BJ (cell line): Measurements from ENCODE around the gene KLHL8. TPM values are rescaled to one million over a fixed set of nuclear protein-coding genes. Genes with fewer than 3 reads are reported as not detected.

Experiments used
- CTCF ChIA-PET: fragments of 350-600 bp; formaldehyde crosslinking; extraction: SDS; loops from one replicate; lab custom pipeline; 2021; ENCODE audit warnings: antibody characterized with exemption, inconsistent platforms; lab: Yijun Ruan, JAX
- POLR2A ChIA-PET: fragments of 300-600 bp; sonication (Branson Sonifier 250); formaldehyde crosslinking; extraction: SDS; loops from one replicate; lab custom pipeline; 2021; ENCODE audit warnings: antibody characterized with exemption; lab: Charles Lee
- DNase-seq: peaks from one replicate; pipeline ENCODE4 v3.0.0-alpha.2; 2011; ENCODE audit warnings: low read depth
- H3K27me3 ChIP-seq: 2 replicates; pipeline ENCODE4 v1.6.0; 2011; ENCODE audit warnings: low read length; ENCODE audit not compliant: control insufficient read depth, insufficient read depth
- H3K36me3 ChIP-seq: 2 replicates; pipeline ENCODE4 v1.5.1; 2011; ENCODE audit warnings: low read length; ENCODE audit not compliant: control insufficient read depth, insufficient read depth
- H3K4me3 ChIP-seq: 2 replicates; pipeline ENCODE4 v1.5.1; 2011; ENCODE audit warnings: low read depth, mild to moderate bottlenecking, control low read depth, low read length
- polyA minus RNA-seq: library from RNA; depleted of rRNA, polyadenylated mRNA; stranded (reverse); fragments of >200 nt; gene quantifications from 2 replicates; pipeline ENCODE4 v1.2.3, GENCODE V29; 2011; rRNA and poly(A)+ RNA removed
- polyA plus RNA-seq: library from polyadenylated mRNA; depleted of rRNA; stranded (reverse); fragments of >200 nt; gene quantifications from 2 replicates; pipeline ENCODE4 v1.2.3, GENCODE V29; 2011; rRNA removed
- TF ChIP-seq, protein P1 (sequence below): IDR thresholded peaks from 2 replicates; pipeline ENCODE4 v1.5.1; 2011; ENCODE audit warnings: low read depth, mild to moderate bottlenecking, control low read depth, inconsistent platforms, low read length, moderate library complexity; ENCODE audit not compliant: insufficient read depth

KLHL8 gene
- 1.7 and 4.3 TPM in 2 replicates for polyA plus RNA-seq
- 5.9 and 9.4 TPM in 2 replicates for polyA minus RNA-seq

DNA sequence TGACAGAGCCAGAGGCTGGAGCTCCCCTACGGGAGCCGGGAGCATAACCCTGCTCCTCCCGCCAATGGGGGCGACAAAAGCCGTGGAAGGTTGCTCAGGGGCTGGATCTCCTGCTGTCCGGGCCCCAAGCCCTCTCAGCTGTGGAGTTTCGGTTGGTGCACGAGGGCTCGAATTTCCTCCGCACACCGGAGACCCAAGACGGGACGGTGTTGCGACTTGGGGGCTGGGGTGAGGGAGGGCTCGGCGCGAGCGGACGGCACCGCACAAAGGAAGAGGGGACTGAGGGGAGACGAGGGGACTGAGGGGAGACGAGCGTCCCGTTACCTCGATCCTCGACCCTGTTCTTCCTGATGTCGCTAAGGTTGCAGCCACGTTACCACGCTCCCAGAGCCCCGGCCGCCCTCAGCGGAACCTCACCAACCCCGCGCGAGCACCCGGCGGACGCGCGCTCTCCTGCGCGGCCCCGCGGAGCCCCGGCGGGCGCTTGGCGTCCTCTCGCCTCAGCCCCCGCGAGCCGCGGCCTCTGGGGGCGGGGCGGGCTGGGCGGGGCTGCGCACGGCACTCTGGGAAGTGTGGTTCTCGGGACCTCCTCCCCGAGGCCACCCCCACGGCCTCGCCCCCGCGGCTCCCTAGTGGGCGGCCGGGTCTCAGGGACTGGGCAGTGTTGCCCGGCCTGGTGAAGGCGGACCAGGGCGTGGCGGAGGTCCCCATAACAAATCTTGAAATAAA, at the start of gene KLHL8:
Gene KLHL8, minus strand, starts transcription at position 525 of the 729 bp plus-strand sequence. CDS start 25,079 bp downstream, outside the sequence.
- CTCF ChIA-PET, result interaction anchor here (0.7 to 4.6 kb wide), 8 partner anchors 11 to 298 kb away, joined by 3 to 15 read pairs (median 6); no protein-coding TSS in a partner anchor
- no peaks in the 10 kb centered on the region for H3K27me3 ChIP-seq
- H3K36me3 ChIP-seq, result no peaks in the 10 kb centered on the region
- POLR2A ChIA-PET, result interaction anchor here (0.6 kb wide), 1 partner anchor 285 kb away, joined by 3 read pairs; the partner anchor contains the start of gene AFF1
- H3K4me3 ChIP-seq, result peak within 1 kb of the TSS; percentile 97
- no peak for DNase-seq
- TF ChIP-seq, protein P1, sequence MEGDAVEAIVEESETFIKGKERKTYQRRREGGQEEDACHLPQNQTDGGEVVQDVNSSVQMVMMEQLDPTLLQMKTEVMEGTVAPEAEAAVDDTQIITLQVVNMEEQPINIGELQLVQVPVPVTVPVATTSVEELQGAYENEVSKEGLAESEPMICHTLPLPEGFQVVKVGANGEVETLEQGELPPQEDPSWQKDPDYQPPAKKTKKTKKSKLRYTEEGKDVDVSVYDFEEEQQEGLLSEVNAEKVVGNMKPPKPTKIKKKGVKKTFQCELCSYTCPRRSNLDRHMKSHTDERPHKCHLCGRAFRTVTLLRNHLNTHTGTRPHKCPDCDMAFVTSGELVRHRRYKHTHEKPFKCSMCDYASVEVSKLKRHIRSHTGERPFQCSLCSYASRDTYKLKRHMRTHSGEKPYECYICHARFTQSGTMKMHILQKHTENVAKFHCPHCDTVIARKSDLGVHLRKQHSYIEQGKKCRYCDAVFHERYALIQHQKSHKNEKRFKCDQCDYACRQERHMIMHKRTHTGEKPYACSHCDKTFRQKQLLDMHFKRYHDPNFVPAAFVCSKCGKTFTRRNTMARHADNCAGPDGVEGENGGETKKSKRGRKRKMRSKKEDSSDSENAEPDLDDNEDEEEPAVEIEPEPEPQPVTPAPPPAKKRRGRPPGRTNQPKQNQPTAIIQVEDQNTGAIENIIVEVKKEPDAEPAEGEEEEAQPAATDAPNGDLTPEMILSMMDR, result peak; percentile 9; the same call in 1 of the 2 replicates

DNA sequence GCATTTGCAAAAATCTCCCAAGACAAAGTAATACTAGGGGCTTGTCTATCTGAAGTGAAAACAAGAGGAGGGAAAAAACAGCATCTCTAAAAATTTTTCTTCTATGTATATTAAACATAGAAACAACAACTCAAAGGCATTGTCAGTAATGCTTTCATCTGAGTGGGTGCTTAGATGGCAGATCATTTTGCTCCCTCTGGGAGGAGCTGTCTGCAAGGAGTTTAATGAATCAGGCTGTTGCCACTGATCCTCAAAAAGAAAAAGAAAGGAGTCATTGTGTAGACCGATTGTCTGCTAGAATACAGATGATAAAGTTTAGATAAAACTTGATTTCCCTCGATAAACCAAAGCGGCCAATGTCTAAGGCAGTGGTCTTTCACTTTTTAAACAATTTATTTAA, 49.7 kb upstream of the KLHL8 start:
- ChIA-PET POLR2A (no interaction called here), CTCF (interaction anchor here (1.0 kb wide), 1 partner anchor 60 kb away, joined by 3 read pairs; no protein-coding TSS in a partner anchor)
- DNase-seq, result no peak
- Histone ChIP-seq H3K36me3 (no peaks in the 10 kb centered on the region), H3K27me3 (peaks cover 1% of the 10 kb centered on the region), H3K4me3 (no peak overlapping the region)
- TF ChIP-seq, protein P1, result peak; percentile 55

DNA sequence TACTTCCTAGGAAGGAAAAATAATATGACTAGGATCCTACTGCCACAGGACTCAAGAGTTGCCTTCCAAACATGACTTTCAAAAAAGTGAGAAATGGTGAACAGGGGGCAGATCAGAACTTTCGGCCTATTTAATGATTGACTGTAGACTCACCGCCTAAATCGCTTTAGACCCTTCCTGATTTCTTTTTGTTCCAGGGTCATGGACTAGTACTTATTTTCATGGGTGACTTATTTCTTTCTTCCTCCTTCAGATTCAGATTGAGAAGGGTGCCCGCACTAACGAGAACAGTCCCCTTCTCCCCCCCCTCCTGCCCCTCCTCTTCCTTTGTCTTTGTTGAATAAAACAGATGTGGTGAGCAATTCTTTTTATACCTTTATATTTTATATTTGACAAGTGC, 48.0 kb upstream of the KLHL8 start:
- no peak for DNase-seq
- POLR2A ChIA-PET, result no interaction called here
- H3K4me3 ChIP-seq, result no peak overlapping the region
- peaks cover 1% of the 10 kb centered on the region for H3K27me3 ChIP-seq
- no peaks in the 10 kb centered on the region for H3K36me3 ChIP-seq
- CTCF ChIA-PET, result interaction anchor here (0.9 to 1.2 kb wide), 2 partner anchors 95 to 148 kb away, joined by 3 read pairs; no protein-coding TSS in a partner anchor
- TF ChIP-seq, protein P1, result no peak

DNA sequence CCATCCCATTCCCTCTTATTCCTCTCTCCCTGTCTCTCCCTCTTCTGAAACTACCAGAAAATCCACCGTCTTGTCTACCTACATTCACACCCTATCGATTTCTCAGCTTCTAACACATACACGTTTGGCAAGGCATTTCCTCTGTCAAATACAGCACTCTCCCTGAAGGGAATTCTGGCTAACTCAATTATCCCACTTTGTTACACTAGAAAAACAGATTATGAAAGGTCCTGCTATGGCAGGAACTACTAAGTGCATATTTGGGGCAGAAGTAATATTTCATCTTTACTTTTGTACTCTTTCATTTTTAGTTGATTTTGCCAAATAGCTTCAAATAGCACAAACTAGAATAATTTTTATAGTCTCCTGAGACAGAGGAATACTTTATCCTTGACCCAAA, 46.6 kb upstream of the KLHL8 start:
- POLR2A ChIA-PET, result no interaction called here
- TF ChIP-seq, protein P1, result no peak
- Histone ChIP-seq H3K27me3 (peaks cover 1% of the 10 kb centered on the region; the same call in 1 of the 2 replicates), H3K4me3 (no peak overlapping the region), H3K36me3 (no peaks in the 10 kb centered on the region)
- CTCF ChIA-PET, result no interaction called here
- no peak for DNase-seq

DNA sequence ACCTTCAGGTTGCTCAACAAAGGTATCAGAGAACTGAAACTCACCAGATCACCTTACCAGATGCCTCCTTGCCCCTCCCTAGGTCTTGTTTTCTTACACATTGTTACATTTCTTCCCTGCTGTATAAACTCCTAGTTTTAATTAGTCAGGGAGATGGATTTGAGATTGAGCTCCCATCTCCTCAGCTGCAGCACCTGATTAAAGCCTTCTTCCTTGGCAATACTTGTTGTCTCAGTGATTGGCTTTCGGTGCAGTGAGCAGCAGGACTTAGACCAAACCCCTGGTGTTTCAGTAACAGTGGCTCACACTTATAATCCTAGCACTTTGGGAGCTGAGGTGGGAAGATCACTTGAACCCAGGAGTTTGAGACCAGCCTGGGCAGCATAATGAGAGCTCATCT, 42.5 kb upstream of the KLHL8 start:
- Histone ChIP-seq H3K27me3 (no peaks in the 10 kb centered on the region; the same call in 1 of the 2 replicates), H3K4me3 (no peak overlapping the region), H3K36me3 (no peaks in the 10 kb centered on the region)
- POLR2A ChIA-PET, result no interaction called here
- TF ChIP-seq, protein P1, result no peak
- CTCF ChIA-PET, result interaction anchor here (0.6 kb wide), 1 partner anchor 999 kb away, joined by 3 read pairs; no protein-coding TSS in a partner anchor
- DNase-seq, result no peak
